GM19438 (cell line): ENCODE measurements around the gene BAHCC1.

Experiments used
- ATAC-seq: cut with Tn5 transposase; IDR thresholded peaks from one replicate; pipeline ENCODE4 v1.9.1; 2021; ENCODE audit warnings: low read depth; ENCODE audit not compliant: unreplicated experiment

Gene BAHCC1

DNA sequence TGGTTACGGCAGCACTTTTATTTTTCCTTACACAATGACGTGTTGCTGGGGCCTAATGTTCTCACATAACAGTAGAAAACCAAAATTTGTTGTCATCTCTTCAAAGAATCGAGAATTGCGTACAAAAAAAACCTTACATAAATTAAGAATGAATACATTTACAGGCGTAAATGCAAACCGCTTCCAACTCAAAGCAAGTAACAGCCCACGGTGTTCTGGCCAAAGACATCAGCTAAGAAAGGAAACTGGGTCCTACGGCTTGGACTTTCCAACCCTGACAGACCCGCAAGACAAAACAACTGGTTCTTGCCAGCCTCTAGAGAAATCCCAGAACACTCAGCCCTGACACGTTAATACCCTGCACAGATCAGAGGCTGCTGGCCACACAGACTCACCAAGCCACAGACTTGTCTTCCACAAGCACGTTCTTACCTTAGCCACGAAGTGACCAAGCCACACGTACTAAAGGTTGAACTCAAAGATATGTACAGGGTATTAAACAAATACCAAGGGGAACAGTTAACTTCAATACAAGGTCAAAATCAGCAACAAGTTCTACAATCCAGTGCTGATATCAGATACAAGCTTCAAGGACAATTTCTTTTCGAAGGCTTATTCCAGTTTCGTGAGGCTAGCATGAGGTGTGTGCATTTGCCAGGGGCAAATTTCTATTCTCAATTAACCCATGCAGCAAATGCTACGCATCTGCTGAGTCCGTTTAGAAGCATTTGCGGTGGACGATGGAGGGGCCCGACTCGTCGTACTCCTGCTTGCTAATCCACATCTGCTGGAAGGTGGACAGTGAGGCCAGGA is 114.9 kb downstream of the BAHCC1 start:
- no peak for ATAC-seq

- no peak for ATAC-seq
Measured at GRCh38 chr17:81510785-81511553, 115.7 kb downstream of the BAHCC1 start.

DNA sequence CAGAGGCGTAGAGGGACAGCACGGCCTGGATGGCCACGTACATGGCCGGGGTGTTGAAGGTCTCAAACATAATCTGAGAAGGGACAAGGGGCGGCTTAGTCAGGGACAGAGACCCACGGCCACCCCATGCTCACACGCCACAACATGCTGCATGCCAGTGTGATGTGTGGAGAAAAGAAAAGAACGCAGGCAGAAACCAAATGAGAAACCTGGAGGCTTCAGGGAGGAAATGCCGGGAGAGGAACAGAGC is 116.2 kb downstream of the BAHCC1 start:
- ATAC-seq: no peak

DNA sequence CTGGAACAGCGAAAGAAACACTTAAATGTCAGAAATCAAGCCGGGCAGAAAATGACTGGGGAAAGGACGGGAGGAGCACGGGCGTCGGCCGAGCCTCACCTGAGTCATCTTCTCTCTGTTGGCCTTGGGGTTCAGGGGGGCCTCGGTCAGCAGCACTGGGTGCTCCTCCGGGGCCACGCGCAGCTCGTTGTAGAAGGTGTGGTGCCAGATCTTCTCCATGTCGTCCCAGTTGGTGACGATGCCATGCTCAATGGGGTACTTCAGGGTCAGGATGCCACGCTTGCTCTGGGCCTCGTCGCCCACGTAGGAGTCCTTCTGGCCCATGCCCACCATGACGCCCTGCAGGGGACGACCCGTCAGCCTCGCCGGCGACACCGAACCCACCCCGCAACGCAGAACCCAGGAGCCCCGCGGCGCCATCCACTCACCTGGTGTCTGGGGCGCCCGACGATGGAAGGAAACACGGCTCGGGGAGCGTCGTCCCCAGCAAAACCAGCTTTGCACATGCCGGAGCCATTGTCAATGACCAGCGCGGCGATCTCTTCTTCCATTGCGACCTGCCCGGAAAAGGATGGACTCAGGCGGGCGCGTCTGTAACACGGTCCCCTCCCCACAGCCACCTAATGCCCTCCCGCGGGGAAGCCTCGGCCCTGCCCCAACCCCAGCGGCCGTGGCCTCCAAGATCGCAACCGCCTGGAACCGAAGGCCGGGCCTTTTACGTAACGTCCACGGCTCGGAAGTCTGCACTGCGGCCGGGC is 116.7 kb downstream of the BAHCC1 start:
- ATAC-seq: no peak

DNA sequence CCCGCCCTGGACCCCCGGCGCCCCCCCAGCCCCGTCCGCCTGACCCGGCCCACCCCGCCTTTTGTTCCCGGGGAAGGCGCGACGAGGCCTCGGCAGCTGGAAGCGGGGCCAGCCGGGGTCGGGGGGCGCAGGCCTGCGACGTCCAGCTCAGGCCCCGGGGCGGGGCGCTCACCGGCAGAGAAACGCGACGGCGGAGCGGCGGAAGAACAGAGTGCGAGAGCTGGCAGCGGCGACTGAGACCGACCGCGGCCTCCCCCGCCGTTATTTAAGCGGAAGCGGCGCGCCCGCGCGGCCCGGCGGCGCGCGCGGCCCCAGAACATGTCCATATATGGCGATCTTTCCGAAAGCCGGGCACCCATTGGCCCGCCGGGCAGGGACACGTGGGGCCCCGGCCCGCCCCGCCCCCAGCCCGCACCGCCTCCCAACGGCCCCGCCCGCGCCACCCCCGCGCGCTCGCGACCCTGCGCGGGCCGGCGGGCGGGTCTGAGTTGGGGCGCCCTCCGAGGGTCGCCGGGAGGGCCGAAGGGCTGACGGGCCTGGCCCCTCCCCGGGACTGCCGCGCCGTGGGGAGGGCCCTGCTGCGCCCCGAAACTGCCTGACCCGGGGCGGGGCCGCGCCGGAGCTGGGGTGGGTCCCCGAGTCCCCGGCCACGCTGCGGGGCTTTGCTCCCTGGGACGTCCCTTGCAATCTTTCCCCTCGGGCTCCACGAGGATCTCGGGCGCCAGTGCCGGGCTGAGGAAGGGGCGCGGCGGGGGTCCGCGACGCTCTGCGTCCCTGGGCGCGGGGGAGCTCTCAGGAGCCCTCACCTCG is 117.5 kb downstream of the BAHCC1 start, which contains the start of gene ACTG1:
ACTG1 (minus strand) TSS at position 238 of the 810 bp plus-strand sequence. CDS start 445 bp downstream, outside the sequence.
- peak; percentile 33 for ATAC-seq

- ATAC-seq: no peak
Measured at GRCh38 chr17:81513372-81513752, 118.1 kb downstream of the BAHCC1 start.

- no peak for ATAC-seq
Measured at GRCh38 chr17:81513753-81514488, 118.7 kb downstream of the BAHCC1 start.

GRCh38 chr17:81514489-81514738 is 119.2 kb downstream of the BAHCC1 start:
- ATAC-seq: no peak

- no peak for ATAC-seq
Measured at GRCh38 chr17:81514739-81515529, 119.7 kb downstream of the BAHCC1 start.

DNA sequence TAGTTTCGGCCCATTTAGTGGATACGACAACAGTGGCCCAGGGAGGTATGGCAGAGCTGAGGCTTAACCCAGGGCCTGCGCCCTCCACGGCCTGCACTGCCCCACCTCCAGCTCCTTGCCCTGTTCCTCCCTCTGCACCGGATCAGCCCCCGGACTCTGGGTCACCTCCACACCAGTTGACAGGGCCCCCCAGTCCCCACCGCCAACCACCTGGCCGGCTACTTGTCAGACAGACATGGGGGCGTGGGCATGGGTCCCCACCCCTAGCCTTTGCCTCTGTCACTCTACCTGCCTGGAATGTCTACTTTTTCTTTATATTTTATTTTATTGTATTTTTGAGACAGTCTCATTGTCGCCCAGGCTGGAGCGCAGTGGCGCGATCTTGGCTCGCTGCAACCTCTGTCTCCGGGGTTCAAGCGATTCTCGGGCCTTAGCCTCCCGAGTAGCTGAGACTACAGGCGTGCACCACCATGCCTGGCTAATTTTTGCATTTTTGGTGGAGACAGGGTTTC is 120.3 kb downstream of the BAHCC1 start:
- ATAC-seq: no peak
